Measurements from ENCODE around the gene APOE.
"Not testable (repeated sequence)": the region's sequence is repeated elsewhere in the genome, so short reads cannot be mapped to it uniquely, and the experiment has no call there.

The APOE gene

DNA sequence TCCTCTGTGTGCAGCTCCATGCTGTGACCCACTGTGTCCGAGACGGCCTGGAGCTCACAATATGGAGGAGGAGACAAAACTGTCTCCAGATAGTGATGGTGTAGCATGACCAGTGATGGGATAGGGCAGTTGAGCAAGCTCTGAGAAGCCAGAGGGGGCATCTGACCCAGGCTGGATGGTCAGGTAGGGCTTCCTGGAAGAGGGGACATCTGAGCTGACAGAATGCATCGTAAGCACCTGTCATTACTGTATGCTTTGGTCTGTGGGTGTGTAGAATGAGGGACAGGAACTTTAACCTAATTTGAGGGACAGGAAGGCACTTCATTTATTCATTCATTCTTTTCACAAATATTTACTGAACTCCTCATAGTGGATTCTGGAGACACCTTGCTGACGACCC lies 21.0 kb upstream of the APOE start:
- Histone ChIP-seq H3K27me3 (ENCODE audit: low read depth, low read length) (0 out of 2 replicates have a peak, but pooled peaks cover 2% of the 10 kb centered on the region), H3K4me1 (ENCODE audit: low read length) (peaks cover 10% of the 10 kb centered on the region), H2AFZ (ENCODE audit: low read depth, low read length) (no peak overlapping the region), H3K9me3 (ENCODE audit: insufficient read depth, low read length) (no peaks in the 10 kb centered on the region), H3K9ac (ENCODE audit: low read length) (no peak overlapping the region), H3K36me3 (replicated peaks; ENCODE audit: low read depth, low read length) (no peaks in the 10 kb centered on the region), H4K20me1 (ENCODE audit: insufficient read depth, low read length) (no peaks in the 10 kb centered on the region), H3K4me3 (ENCODE audit: low read length) (no peak overlapping the region), H3K79me2 (ENCODE audit: low read length) (0 out of 2 replicates have a peak, but pooled peaks cover under 1% of the 10 kb centered on the region), H3K27ac (ENCODE audit: low read length) (no peak overlapping the region), H3K4me2 (ENCODE audit: low read length) (no peak overlapping the region)
- TF ChIP-seq CTCF (IDR thresholded peaks at IDR 0.05; ENCODE audit: low read depth, low read length) (no peak), EZH2phosphoT487 (IDR thresholded peaks at IDR 0.05; ENCODE audit: low read depth) (no peak)

GRCh38 chr19:44886141-44886540 lies 19.5 kb upstream of the APOE start:
- H3K27me3 ChIP-seq (ENCODE audit: low read depth, low read length), result no peaks in the 10 kb centered on the region
- H3K79me2 ChIP-seq (ENCODE audit: low read length), result peaks cover 6% of the 10 kb centered on the region

DNA sequence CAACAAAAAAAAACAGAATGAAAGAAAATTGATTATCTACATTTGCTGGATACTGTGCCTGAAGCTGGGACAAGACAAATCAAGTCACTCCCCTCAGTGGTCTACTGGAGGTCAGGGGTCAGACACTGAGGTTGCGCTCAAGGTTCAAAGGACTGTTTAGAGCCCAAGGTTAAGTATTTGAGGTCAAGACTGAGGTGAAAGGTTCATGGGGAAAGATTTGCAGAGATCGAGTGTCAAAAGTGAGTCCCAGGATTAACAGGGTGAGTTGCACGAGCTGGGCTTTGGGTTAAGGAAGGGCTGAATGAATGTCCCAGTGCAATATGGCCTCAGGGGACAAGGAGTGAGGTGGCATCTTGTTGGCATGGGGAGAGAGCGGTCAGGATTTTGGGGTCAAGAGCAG lies 17.9 kb upstream of the APOE start:
- H3K9me3 ChIP-seq (ENCODE audit: insufficient read depth, low read length), result no peaks in the 10 kb centered on the region
- peaks cover 22% of the 10 kb centered on the region for H3K4me1 ChIP-seq (ENCODE audit: low read length)
- no peaks in the 10 kb centered on the region for H3K27me3 ChIP-seq (ENCODE audit: low read depth, low read length)
- no peak overlapping the region for H2AFZ ChIP-seq (ENCODE audit: low read depth, low read length)
- peaks cover 21% of the 10 kb centered on the region for H3K79me2 ChIP-seq (ENCODE audit: low read length)
- H3K27ac ChIP-seq (ENCODE audit: low read length), result no peak overlapping the region
- H3K4me2 ChIP-seq (ENCODE audit: low read length), result no peak overlapping the region
- TF ChIP-seq CTCF (IDR thresholded peaks at IDR 0.05; ENCODE audit: low read depth, low read length) (no peak), EZH2phosphoT487 (IDR thresholded peaks at IDR 0.05; ENCODE audit: low read depth) (no peak)
- H3K36me3 ChIP-seq (replicated peaks; ENCODE audit: low read depth, low read length), result peaks cover 3% of the 10 kb centered on the region
- H4K20me1 ChIP-seq (ENCODE audit: insufficient read depth, low read length), result peaks cover 7% of the 10 kb centered on the region; the same call in 1 of the 2 replicates
- H3K9ac ChIP-seq (ENCODE audit: low read length), result no peak overlapping the region
- no peak overlapping the region for H3K4me3 ChIP-seq (ENCODE audit: low read length)

More at GRCh38 chr19:44886141-44886540, 19.5 kb upstream of the APOE start:
- Histone ChIP-seq H2AFZ (ENCODE audit: low read depth, low read length) (no peak overlapping the region), H4K20me1 (ENCODE audit: insufficient read depth, low read length) (no peaks in the 10 kb centered on the region), H3K4me2 (ENCODE audit: low read length) (no peak overlapping the region), H3K36me3 (replicated peaks; ENCODE audit: low read depth, low read length) (no peaks in the 10 kb centered on the region), H3K9ac (ENCODE audit: low read length) (no peak overlapping the region), H3K27ac (ENCODE audit: low read length) (no peak overlapping the region), H3K4me1 (ENCODE audit: low read length) (peaks cover 14% of the 10 kb centered on the region), H3K9me3 (ENCODE audit: insufficient read depth, low read length) (no peaks in the 10 kb centered on the region), H3K4me3 (ENCODE audit: low read length) (no peak overlapping the region)
- TF ChIP-seq EZH2phosphoT487 (IDR thresholded peaks at IDR 0.05; ENCODE audit: low read depth) (no peak), CTCF (IDR thresholded peaks at IDR 0.05; ENCODE audit: low read depth, low read length) (no peak)

DNA sequence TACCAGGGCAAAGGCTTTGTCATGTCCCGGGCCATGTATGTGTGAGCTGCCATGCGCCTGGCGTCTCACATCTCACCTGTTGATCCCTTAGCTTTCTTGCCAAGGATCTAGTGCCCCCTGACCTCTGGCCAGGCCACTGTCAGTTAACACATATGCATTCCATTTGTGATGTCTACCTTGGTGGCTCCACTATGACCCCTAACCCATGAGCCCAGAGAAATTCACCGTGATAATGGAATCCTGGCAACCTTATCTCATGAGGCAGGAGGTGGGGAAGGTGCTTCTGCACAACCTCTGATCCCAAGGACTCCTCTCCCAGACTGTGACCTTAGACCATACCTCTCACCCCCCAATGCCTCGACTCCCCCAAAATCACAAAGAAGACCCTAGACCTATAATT lies 17.3 kb upstream of the APOE start:
- not testable (repeated sequence) for H3K27me3 ChIP-seq (ENCODE audit: low read depth, low read length); H2AFZ ChIP-seq (ENCODE audit: low read depth, low read length); H3K36me3 ChIP-seq (replicated peaks; ENCODE audit: low read depth, low read length); H3K9ac ChIP-seq (ENCODE audit: low read length); H3K4me3 ChIP-seq (ENCODE audit: low read length); H3K27ac ChIP-seq (ENCODE audit: low read length); H3K9me3 ChIP-seq (ENCODE audit: insufficient read depth, low read length); H4K20me1 ChIP-seq (ENCODE audit: insufficient read depth, low read length); H3K4me2 ChIP-seq (ENCODE audit: low read length)
- H3K4me1 ChIP-seq (ENCODE audit: low read length), result peaks cover 23% of the 10 kb centered on the region
- H3K79me2 ChIP-seq (ENCODE audit: low read length), result peaks cover 28% of the 10 kb centered on the region
